Glutamatergic neuron (in vitro differentiated cells): ENCODE results near the gene SMIM1. TPM values are rescaled to one million over a fixed set of nuclear protein-coding genes. Genes with fewer than 3 reads are reported as not detected.
A peak's percentile ranks its signal among the peaks of the same experiment; 100 is the strongest.
"Not testable (repeated sequence)": the region's sequence is repeated elsewhere in the genome, so short reads cannot be mapped to it uniquely, and the experiment has no call there.

Experiments
- DNase-seq: peaks from one replicate; pipeline ENCODE4 v3.0.0; 2022
- H3K27ac Mint-ChIP-seq: one replicate; pipeline ENCODE4 v1.8.0; 2020; ENCODE audit warnings: mild to moderate bottlenecking, mixed read lengths, inconsistent platforms; ENCODE audit not compliant: unreplicated experiment
- H3K27me3 Mint-ChIP-seq: one replicate; pipeline ENCODE4 v1.8.0; 2020; ENCODE audit warnings: mild to moderate bottlenecking, moderate library complexity, mixed read lengths, inconsistent platforms; ENCODE audit not compliant: unreplicated experiment
- H3K36me3 Mint-ChIP-seq: one replicate; pipeline ENCODE4 v1.8.0; 2020; ENCODE audit warnings: mild to moderate bottlenecking, mixed read lengths, inconsistent platforms; ENCODE audit not compliant: unreplicated experiment
- H3K4me1 Mint-ChIP-seq: one replicate; pipeline ENCODE4 v1.8.0; 2020; ENCODE audit warnings: mild to moderate bottlenecking, low read depth, mixed read lengths, inconsistent platforms; ENCODE audit not compliant: unreplicated experiment
- H3K4me3 Mint-ChIP-seq: one replicate; pipeline ENCODE4 v1.8.0; 2020; ENCODE audit warnings: mild to moderate bottlenecking, mixed read lengths, inconsistent platforms; ENCODE audit not compliant: unreplicated experiment
- H3K9me3 Mint-ChIP-seq: one replicate; pipeline ENCODE4 v1.8.0; 2020; ENCODE audit warnings: mild to moderate bottlenecking, moderate library complexity, mixed read lengths, inconsistent platforms; ENCODE audit not compliant: unreplicated experiment
- CTCF ChIP-seq: fragments of 200-600 bp; sonication (generic); IDR thresholded peaks from one replicate; pipeline ENCODE4 v1.5.0; 2021; ENCODE audit not compliant: partially characterized antibody, unreplicated experiment
- total RNA-seq: library from RNA; stranded (reverse); fragmentation: NEBNext Ultra II Directional; extraction: Animal tissue kit (Norgen Biotek cat#: 25700); gene quantifications from one replicate; pipeline ENCODE4 v1.2.1, GENCODE V29; 2021; ENCODE audit not compliant: unreplicated experiment

The SMIM1 gene
- total RNA-seq, 1 donor from 2014 or later, result 7.5 TPM

- Mint-ChIP-seq H3K27me3 (peaks cover 14% of the 10 kb centered on the region), H3K4me1 (peaks cover 11% of the 10 kb centered on the region), H3K9me3 (peaks cover 16% of the 10 kb centered on the region), H3K27ac (no peak overlapping the region), H3K4me3 (no peak overlapping the region), H3K36me3 (peaks cover 14% of the 10 kb centered on the region)
- no peak for TF ChIP-seq CTCF
- DNase-seq, result no peak
Measured at GRCh38 chr1:3805038-3805437, 32.5 kb downstream of the SMIM1 start.

GRCh38 chr1:3807769-3808168, 35.2 kb downstream of the SMIM1 start:
- no peak for DNase-seq
- peaks cover 14% of the 10 kb centered on the region for H3K36me3 Mint-ChIP-seq
- peaks cover 5% of the 10 kb centered on the region for H3K9me3 Mint-ChIP-seq
- no peaks in the 10 kb centered on the region for H3K4me1 Mint-ChIP-seq
- H3K27ac Mint-ChIP-seq, result no peak overlapping the region
- TF ChIP-seq CTCF, result no peak
- H3K4me3 Mint-ChIP-seq, result no peak overlapping the region
- H3K27me3 Mint-ChIP-seq, result peaks cover 3% of the 10 kb centered on the region

GRCh38 chr1:3809680-3810079, 37.1 kb downstream of the SMIM1 start:
- Mint-ChIP-seq H3K9me3 (peaks cover 5% of the 10 kb centered on the region), H3K36me3 (peaks cover 14% of the 10 kb centered on the region), H3K27me3 (peaks cover 5% of the 10 kb centered on the region), H3K4me3 (no peak overlapping the region), H3K4me1 (no peaks in the 10 kb centered on the region), H3K27ac (no peak overlapping the region)
- no peak for TF ChIP-seq CTCF
- DNase-seq, result peak; percentile 0

GRCh38 chr1:3810149-3810761, 37.7 kb downstream of the SMIM1 start:
- H3K9me3 Mint-ChIP-seq, DNase-seq, H3K27me3 Mint-ChIP-seq, H3K27ac Mint-ChIP-seq, H3K4me3 Mint-ChIP-seq, H3K4me1 Mint-ChIP-seq: not testable (repeated sequence)
- H3K36me3 Mint-ChIP-seq, result peaks cover 11% of the 10 kb centered on the region

- Mint-ChIP-seq H3K4me3 (no peak overlapping the region), H3K4me1 (no peaks in the 10 kb centered on the region), H3K36me3 (no peaks in the 10 kb centered on the region), H3K27ac (no peak overlapping the region), H3K27me3 (peaks cover 4% of the 10 kb centered on the region), H3K9me3 (peaks cover 1% of the 10 kb centered on the region)
- no peak for DNase-seq
- no peak for TF ChIP-seq CTCF
Measured at GRCh38 chr1:3811595-3811911, 39.0 kb downstream of the SMIM1 start.
